Spleen (tissue), 11 donors: ENCODE data around the gene COL23A1. TPM values are rescaled to one million over a fixed set of nuclear protein-coding genes. Genes with fewer than 3 reads are reported as not detected.

Source experiments
- DNase-seq: peaks from one replicate; pipeline ENCODE4 v3.0.0-alpha.2; 2020
- H3K27ac ChIP-seq, 8 donors: fragments of 200-600 bp; sonication (generic) in 7 of 8; 1 replicate in 4 of 8; 2 replicates in 4 of 8; pipeline versions ENCODE4 v1.5.0 to v1.8.0; 2016 to 2021; ENCODE audit warnings: inconsistent platforms in 4 of 8, mild to moderate bottlenecking in 4 of 8, moderate library complexity in 1 of 8
- H3K27me3 ChIP-seq, 7 donors: fragments of 200-600 bp; sonication (generic) in 6 of 7; replicated peaks in 1 of 7; 1 replicate in 4 of 7; 2 replicates in 3 of 7; pipeline versions ENCODE4 v1.5.0 to v1.8.0; 2016 to 2021; ENCODE audit warnings: inconsistent platforms in 3 of 7, mild to moderate bottlenecking in 1 of 7
- H3K36me3 ChIP-seq, 6 donors: fragments of 200-600 bp; sonication (generic) in 5 of 6; 1 replicate in 4 of 6; 2 replicates in 2 of 6; pipeline versions ENCODE4 v1.5.0 to v1.8.0; 2016 to 2021; ENCODE audit warnings: inconsistent platforms in 2 of 6
- H3K4me1 ChIP-seq, 6 donors: fragments of 200-600 bp; sonication (generic) in 5 of 6; 1 replicate in 3 of 6; 2 replicates in 3 of 6; pipeline versions ENCODE4 v1.5.0 to v1.8.0; 2016 to 2021; ENCODE audit warnings: inconsistent platforms in 3 of 6
- H3K4me3 ChIP-seq, 8 donors: fragments of 200-600 bp; sonication (generic) in 7 of 8; 1 replicate in 4 of 8; 2 replicates in 4 of 8; pipeline versions ENCODE4 v1.5.0 to v1.8.0; 2016 to 2021; ENCODE audit warnings: inconsistent platforms in 4 of 8, mild to moderate bottlenecking in 4 of 8, moderate library complexity in 2 of 8
- H3K9me3 ChIP-seq, 8 donors: fragments of 200-600 bp; sonication (generic) in 7 of 8; 1 replicate in 4 of 8; 2 replicates in 4 of 8; pipeline versions ENCODE4 v1.5.0 to v1.8.0; 2016 to 2021; ENCODE audit warnings: inconsistent platforms in 4 of 8
- POLR2A ChIP-seq, 3 donors: fragments of 450-650 bp; IDR thresholded peaks; one replicate each; pipeline ENCODE4 v1.5.1; 2017; ENCODE audit warnings: antibody characterized with exemption in 3 of 3, mild to moderate bottlenecking in 1 of 3
- POLR2AphosphoS5 ChIP-seq, 3 donors: sonication (generic); formaldehyde crosslinking; IDR thresholded peaks; one replicate each; pipeline ENCODE4 v1.5.1; 2017; ENCODE audit warnings: antibody characterized with exemption in 3 of 3
- WGBS, 5 donors: extraction: QIAGEN DNeasy Blood & Tissue Kit in 3 of 5; methylation state at CpG; one replicate each; pipeline versions ENCODE4 v1.1.5 to v1.1.7; 2013 to 2018; 5-methylcytosine and 5-hydroxymethylcytosine counted together
- intact Hi-C: fragments of 100-400 bp; cut with DNase I; formaldehyde crosslinking; loops from one replicate; pipeline ENCODE4 v1.15.0; 2023; ENCODE audit warnings: low total_unique reads
- polyA plus RNA-seq, 3 donors: library from polyadenylated mRNA; stranded (reverse); fragments of 200-250 nt; gene quantifications; one replicate each; pipeline ENCODE4 v1.2.1, GENCODE V29; 2013
- total RNA-seq, 7 donors: library from RNA; depleted of rRNA in 3 of 7; stranded (reverse); fragments of >200 nt in 3 of 7; fragmentation: NEBNext Ultra II Directional in 4 of 7; extraction: Animal tissue kit (Norgen Biotek cat#: 25700) in 4 of 7; gene quantifications; one replicate each; pipeline versions ENCODE4 v1.1.0 to v1.2.1, GENCODE V29; 2016 to 2021
- TF ChIP-seq, protein P1 (sequence below), 11 experiments: fragments of 200-600 bp in 7 of 11; fragments of 450-650 bp in 4 of 11; sonication (generic) in 4 of 11; IDR thresholded peaks in 8 of 11; conservative IDR thresholded peaks in 3 of 11; 1 replicate in 7 of 11; 2 replicates in 4 of 11; pipeline versions ENCODE4 v1.4.0 to v1.8.0; 2016 to 2021; ENCODE audit warnings: antibody characterized with exemption in 11 of 11, inconsistent platforms in 4 of 11, mild to moderate bottlenecking in 1 of 11
- donor health status: healthy with polysubstance abuse.
- donor health status: DM: no; HTN: no; CAD: no; lungs with moderate emphysema.
- donor health status: DM: no; HTN: no; CAD: no.
- donor health status: Bipolar disorder and iron deficiency.
- donor health status: healthy.
- donor health status: DM: no; HTN: no; CAD: no.
- donor health status: DM: yes; HTN: yes; CAD: no.

COL23A1 gene
- total and polyA plus RNA-seq, 10 donors: 0.63 to 3.8 (median 1.9) TPM

DNA sequence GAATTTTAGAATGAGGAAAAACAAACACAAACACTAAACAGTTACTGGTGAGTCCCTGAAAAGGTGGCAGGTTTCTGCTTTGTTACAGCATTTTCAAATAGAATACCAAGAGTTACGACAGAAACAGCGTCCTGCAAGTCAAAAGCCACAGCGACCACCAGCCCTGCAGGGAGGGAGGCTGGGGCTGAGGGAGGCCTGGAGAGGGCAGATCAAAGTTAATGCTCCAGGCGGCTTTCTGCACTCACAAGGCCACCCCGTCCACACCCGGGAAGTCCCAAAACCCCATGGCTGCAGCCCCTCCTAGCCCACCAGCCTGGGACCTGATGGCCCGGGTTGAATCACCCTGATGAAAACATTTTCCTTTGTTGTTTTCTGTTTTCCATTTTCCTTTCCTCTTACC, 29.3 kb downstream of the COL23A1 start:
- Histone ChIP-seq H3K4me1 (no peaks in the 10 kb centered on the region), H3K27ac (no peak overlapping the region), H3K27me3 (peaks cover 0 to 30% (median 0%) of the 10 kb centered on the region in 7 donors), H3K4me3 (no peak overlapping the region), H3K36me3 (no peaks in the 10 kb centered on the region), H3K9me3 (peaks cover 0 to 8% (median 0%) of the 10 kb centered on the region in 8 donors)
- TF ChIP-seq, protein P1, sequence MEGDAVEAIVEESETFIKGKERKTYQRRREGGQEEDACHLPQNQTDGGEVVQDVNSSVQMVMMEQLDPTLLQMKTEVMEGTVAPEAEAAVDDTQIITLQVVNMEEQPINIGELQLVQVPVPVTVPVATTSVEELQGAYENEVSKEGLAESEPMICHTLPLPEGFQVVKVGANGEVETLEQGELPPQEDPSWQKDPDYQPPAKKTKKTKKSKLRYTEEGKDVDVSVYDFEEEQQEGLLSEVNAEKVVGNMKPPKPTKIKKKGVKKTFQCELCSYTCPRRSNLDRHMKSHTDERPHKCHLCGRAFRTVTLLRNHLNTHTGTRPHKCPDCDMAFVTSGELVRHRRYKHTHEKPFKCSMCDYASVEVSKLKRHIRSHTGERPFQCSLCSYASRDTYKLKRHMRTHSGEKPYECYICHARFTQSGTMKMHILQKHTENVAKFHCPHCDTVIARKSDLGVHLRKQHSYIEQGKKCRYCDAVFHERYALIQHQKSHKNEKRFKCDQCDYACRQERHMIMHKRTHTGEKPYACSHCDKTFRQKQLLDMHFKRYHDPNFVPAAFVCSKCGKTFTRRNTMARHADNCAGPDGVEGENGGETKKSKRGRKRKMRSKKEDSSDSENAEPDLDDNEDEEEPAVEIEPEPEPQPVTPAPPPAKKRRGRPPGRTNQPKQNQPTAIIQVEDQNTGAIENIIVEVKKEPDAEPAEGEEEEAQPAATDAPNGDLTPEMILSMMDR (IDR thresholded peaks at IDR 0.05 in 8 of 11, conservative IDR thresholded peaks at IDR 0.05 in 3 of 11): no peak
- TF ChIP-seq POLR2A (IDR thresholded peaks at IDR 0.05) (no peak), POLR2AphosphoS5 (IDR thresholded peaks at IDR 0.05) (no peak)
- intact Hi-C loops: no loop called here
- WGBS, 5 donors: 64 to 78% (median 70%) methylated on average over 7 of the region's 7 CpGs
- DNase-seq: no peak

DNA sequence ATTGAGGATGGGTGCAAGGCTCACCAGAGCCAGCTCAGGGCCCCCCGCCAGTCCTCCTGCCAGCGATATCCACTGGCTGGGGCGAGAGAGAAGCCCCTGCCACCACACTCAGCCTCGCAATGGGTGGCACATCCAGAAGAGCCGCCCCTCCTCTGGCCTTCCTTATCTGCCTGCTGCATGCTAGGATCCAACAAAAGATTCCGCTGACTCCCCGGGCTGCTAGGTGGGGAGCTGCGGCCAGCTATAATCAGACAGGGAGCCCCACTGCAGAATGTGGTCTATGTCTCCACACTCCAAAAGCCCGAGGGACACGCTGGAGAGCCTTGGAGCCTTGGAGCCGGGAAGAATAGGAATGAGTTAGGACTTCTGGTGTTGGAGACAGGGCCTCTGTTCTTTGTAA, 32.8 kb downstream of the COL23A1 start:
- WGBS, 5 donors: 89 to 95% (median 93%) methylated on average over 6 to 11 of the region's 11 CpGs
- Histone ChIP-seq H3K27me3 (peaks cover 0 to 15% (median 0%) of the 10 kb centered on the region in 7 donors), H3K9me3 (peaks cover 0 to 1% (median 0%) of the 10 kb centered on the region in 8 donors), H3K4me3 (no peak overlapping the region), H3K36me3 (no peaks in the 10 kb centered on the region), H3K4me1 (no peaks in the 10 kb centered on the region), H3K27ac (no peak overlapping the region)
- DNase-seq: no peak
- TF ChIP-seq POLR2AphosphoS5 (IDR thresholded peaks at IDR 0.05) (no peak), POLR2A (IDR thresholded peaks at IDR 0.05) (no peak)
- TF ChIP-seq, protein P1 (IDR thresholded peaks at IDR 0.05 in 8 of 11, conservative IDR thresholded peaks at IDR 0.05 in 3 of 11): no peak
- intact Hi-C loops: no loop called here

DNA sequence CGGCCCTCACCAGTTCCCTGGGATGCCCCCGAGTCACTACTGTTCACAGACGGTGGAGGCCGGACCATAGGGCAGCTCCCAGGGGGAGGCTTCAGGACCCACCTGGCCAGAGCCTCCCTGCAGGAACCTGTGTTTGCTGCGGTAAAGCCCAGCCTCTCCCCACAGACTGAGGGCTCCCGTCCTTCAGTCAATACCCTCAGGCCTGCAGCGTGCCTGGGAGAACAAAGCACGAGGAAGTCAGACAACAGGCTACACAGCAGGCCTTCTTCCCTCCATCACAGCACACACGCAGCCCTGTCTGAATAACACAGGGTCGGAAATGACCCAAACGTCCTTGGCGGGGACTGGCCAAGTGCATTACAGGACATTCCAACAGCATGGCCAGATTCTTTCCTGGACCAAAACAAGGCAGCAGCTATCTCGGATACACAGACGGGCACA, 34.4 kb downstream of the COL23A1 start:
- no peaks in the 10 kb centered on the region for H3K36me3 ChIP-seq
- H3K4me3 ChIP-seq: no peak overlapping the region
- H3K27ac ChIP-seq: no peak overlapping the region
- no peak for DNase-seq
- intact Hi-C loops: no loop called here
- TF ChIP-seq, protein P1 (IDR thresholded peaks at IDR 0.05 in 8 of 11, conservative IDR thresholded peaks at IDR 0.05 in 3 of 11): no peak
- TF ChIP-seq POLR2A (IDR thresholded peaks at IDR 0.05) (no peak), POLR2AphosphoS5 (IDR thresholded peaks at IDR 0.05) (peak in 1 of 3 donors; percentile 28)
- no peaks in the 10 kb centered on the region for H3K9me3 ChIP-seq
- WGBS, 5 donors: 75 to 86% (median 85%) methylated on average over 14 of the region's 14 CpGs
- H3K27me3 ChIP-seq: peaks cover 0 to 20% (median 0%) of the 10 kb centered on the region in 7 donors
- no peaks in the 10 kb centered on the region for H3K4me1 ChIP-seq

DNA sequence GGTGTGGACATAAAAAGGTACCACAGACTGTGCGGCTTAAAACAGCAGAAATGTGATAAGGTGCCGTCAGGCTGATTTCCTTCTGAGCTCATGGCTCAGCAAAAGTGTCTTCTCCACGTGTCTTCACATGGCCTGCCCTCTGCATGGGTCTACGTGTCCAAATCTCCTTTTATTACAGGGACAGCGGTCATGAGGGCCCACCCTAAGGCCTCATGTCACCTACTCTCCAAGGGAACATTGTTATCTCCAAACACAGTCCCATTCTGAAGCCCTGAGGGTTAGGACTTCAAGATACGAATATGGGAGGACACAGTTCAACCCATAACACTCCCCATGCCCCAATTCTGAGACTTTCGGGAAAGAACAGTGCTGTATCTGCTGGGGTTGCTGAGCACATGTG, 35.2 kb downstream of the COL23A1 start:
- TF ChIP-seq POLR2AphosphoS5 (IDR thresholded peaks at IDR 0.05) (no peak), POLR2A (IDR thresholded peaks at IDR 0.05) (no peak)
- TF ChIP-seq, protein P1 (IDR thresholded peaks at IDR 0.05 in 8 of 11, conservative IDR thresholded peaks at IDR 0.05 in 3 of 11): no peak
- 82 to 90% (median 85%) methylated on average over 7 of the region's 7 CpGs for whole genome bisulfite sequencing, 5 donors
- H3K4me1 ChIP-seq: no peaks in the 10 kb centered on the region
- intact Hi-C loops: no loop called here
- no peak overlapping the region for H3K27ac ChIP-seq
- H3K27me3 ChIP-seq: peaks cover 0 to 20% (median 0%) of the 10 kb centered on the region in 7 donors
- H3K9me3 ChIP-seq: no peaks in the 10 kb centered on the region
- DNase-seq: no peak
- H3K4me3 ChIP-seq: no peak overlapping the region
- H3K36me3 ChIP-seq: no peaks in the 10 kb centered on the region
